ENCODE results near the gene MLXIP.

Gene MLXIP

DNA sequence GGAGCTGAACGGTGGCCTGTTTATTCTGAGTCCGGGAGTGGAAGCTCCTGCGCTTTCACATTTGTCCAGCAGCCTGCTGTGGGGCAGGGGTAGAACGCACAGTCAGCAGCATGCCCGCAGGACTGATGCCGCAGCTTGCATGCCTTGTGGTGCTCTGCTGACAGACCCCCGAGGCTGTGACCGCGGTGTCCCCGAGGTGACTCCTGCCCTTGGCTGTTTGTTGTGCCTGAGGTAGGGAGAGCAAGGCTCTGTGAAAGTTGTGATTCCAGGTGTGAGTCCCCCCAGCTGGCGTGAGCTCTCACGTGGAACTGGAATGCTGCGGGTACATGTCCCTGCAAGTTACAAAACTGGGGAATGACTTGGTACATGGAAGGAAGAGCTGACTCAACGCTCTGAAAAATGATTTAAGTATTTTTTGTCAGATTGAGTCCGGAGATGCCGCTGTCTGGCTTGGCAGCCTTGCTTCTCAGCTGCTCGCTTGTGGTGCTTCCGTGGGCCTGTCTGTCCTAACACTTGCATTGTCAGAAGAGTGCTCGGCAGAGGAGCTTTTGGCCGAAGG is 18.1 kb downstream of the MLXIP start:
- TF ChIP-seq, protein P1, sequence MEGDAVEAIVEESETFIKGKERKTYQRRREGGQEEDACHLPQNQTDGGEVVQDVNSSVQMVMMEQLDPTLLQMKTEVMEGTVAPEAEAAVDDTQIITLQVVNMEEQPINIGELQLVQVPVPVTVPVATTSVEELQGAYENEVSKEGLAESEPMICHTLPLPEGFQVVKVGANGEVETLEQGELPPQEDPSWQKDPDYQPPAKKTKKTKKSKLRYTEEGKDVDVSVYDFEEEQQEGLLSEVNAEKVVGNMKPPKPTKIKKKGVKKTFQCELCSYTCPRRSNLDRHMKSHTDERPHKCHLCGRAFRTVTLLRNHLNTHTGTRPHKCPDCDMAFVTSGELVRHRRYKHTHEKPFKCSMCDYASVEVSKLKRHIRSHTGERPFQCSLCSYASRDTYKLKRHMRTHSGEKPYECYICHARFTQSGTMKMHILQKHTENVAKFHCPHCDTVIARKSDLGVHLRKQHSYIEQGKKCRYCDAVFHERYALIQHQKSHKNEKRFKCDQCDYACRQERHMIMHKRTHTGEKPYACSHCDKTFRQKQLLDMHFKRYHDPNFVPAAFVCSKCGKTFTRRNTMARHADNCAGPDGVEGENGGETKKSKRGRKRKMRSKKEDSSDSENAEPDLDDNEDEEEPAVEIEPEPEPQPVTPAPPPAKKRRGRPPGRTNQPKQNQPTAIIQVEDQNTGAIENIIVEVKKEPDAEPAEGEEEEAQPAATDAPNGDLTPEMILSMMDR (IDR thresholded peaks at IDR 0.05; ENCODE audit: low read depth, low read length): no peak
- in situ Hi-C loops (cut with HindIII; ENCODE audit: low sequenced_read_pairs): no loop called here
- H3K4me3 ChIP-seq (ENCODE audit: low read depth, low read length): no peak overlapping the region

DNA sequence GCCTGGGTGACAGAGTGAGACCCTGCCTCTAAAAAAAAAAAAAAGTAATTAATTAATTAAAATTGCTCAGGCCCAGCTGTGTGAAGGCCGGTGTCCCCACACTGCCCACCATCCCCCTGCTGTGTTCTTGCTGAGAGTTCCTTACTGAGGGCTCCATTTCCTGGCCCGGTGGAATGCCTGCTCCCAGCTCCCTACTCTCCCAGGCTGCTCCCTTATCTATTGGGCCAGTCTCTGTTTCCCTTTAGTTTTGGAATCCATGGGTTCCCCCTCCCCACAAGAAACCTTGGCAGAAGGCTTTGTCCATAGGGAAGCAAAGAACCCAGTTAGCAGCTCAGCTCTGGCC is 19.0 kb downstream of the MLXIP start:
- TF ChIP-seq, protein P1 (IDR thresholded peaks at IDR 0.05; ENCODE audit: low read depth, low read length): no peak
- no peak for DNase-seq (ENCODE audit: low read depth, low spot score)
- H3K4me3 ChIP-seq (ENCODE audit: low read depth, low read length): no peak overlapping the region
- in situ Hi-C loops (cut with HindIII; ENCODE audit: low sequenced_read_pairs): no loop called here

More for the DNA sequence above, 18.1 kb downstream of the MLXIP start:
- DNase-seq (ENCODE audit: low read depth, low spot score): no peak

DNA sequence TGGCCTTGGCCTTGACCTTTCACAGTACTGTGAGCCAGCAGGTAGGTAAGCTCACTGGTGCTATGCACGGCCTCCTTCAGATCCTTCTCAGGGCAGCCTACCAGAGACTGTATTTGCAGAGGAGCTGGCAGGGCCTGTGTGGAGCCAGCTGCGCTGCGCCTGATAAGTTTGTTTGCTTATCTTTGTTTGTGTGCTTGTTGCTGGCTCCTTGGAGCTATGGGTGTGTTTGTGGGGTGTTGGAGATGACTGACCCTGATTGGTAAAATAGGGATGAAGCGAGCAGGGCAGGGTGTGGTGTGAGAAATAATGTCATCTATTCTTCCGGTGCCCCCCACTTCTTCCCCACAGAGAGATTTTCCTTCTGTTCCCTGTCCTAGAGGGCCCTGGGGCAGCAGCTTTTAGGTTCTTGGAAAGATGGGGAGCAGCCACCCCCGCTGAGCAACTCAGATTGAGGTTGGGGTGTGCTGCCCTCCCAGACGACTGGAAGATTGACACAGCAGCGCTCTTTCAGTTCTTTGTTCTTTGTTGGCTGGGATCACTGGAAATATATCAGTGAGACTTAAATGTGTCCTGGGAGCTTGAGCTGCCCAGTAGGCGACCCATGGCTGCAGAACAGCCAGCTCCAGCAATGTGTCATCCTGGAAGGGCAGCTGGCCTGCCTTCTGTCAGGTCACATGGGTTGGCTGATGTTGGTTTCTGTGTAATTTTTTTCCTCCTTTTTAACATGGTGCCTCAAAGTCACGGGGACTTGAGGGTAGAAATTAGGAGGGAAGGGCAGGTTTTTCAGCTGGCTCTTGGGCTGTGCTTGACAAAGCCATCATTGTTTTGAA is 19.6 kb downstream of the MLXIP start:
- peak; percentile 58 for DNase-seq (ENCODE audit: low read depth, low spot score)
- in situ Hi-C loops (cut with HindIII; ENCODE audit: low sequenced_read_pairs): no loop called here
- no peak overlapping the region for H3K4me3 ChIP-seq (ENCODE audit: low read depth, low read length)
- TF ChIP-seq, protein P1 (IDR thresholded peaks at IDR 0.05; ENCODE audit: low read depth, low read length): no peak

DNA sequence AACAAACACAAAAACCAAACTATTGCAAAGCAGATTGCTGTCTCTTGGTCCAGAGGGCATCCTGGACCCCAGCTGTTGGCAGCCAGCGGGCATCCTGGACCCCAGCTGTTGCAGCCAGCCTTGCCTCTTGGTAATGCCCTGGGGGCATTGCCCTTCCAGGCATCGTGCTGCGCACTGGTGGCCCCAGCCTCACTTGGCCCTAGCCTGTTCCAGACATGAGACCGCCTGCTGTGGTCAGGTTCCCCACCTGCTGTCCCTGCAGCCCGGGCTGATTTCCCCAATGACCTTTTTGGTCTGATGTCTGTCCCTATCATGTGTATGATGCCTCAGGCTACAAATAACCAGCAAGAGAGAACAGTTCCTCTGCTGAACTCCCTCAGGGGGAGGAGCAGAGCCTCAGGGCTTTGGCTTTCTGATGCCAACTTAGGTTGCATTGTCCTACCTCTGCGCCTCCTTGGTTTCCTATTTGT is 20.8 kb downstream of the MLXIP start:
- TF ChIP-seq, protein P1 (IDR thresholded peaks at IDR 0.05; ENCODE audit: low read depth, low read length): no peak
- H3K4me3 ChIP-seq (ENCODE audit: low read depth, low read length): no peak overlapping the region
- no peak for DNase-seq (ENCODE audit: low read depth, low spot score)
- in situ Hi-C loops (cut with HindIII; ENCODE audit: low sequenced_read_pairs): no loop called here

DNA sequence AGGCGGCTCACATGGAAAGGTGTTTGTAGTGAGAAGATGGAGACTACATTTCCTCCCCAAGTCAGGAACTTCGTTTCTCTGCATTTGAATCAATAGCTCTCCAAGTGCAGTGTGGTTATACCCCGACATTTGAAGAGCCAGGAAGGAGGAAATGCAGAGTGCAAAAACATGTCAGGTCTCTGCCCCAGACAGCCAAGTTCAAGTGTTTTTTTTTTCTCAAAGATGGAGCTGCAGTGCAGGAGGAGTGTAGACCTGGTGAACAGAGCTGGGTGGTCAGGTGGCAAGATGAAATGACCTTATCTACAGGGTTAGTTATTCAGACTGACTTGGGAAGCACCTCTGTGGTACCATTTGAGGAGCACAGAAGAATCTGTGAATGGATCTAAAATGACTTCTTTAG is 21.3 kb downstream of the MLXIP start:
- no peak overlapping the region for H3K4me3 ChIP-seq (ENCODE audit: low read depth, low read length)
- TF ChIP-seq, protein P1 (IDR thresholded peaks at IDR 0.05; ENCODE audit: low read depth, low read length): no peak
- no peak for DNase-seq (ENCODE audit: low read depth, low spot score)
- in situ Hi-C loops (cut with HindIII; ENCODE audit: low sequenced_read_pairs): no loop called here

DNA sequence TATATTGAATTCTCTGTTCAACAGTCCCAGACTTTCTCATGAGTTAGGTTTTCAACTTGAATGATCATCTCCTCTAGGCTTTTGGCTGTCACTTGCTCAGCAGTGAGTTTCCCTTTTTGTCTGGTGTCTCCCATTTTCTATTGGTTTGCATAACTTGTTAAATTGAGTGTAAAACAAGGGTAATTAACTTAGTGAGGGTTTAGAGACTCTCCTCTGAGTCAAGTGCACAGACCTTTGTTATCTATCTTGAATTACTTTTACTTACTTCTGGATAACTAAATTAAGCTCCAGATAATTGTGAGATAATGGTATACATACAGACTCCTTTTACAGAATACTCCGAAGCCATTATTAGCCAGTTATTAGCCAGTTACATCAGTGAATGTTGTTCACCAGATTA is 22.0 kb downstream of the MLXIP start:
- TF ChIP-seq, protein P1 (IDR thresholded peaks at IDR 0.05; ENCODE audit: low read depth, low read length): no peak
- H3K4me3 ChIP-seq (ENCODE audit: low read depth, low read length): no peak overlapping the region
- in situ Hi-C loops (cut with HindIII; ENCODE audit: low sequenced_read_pairs): no loop called here

More for the DNA sequence above, 22.0 kb downstream of the MLXIP start:
- no peak for DNase-seq (ENCODE audit: low read depth, low spot score)

All from astrocyte of the spinal cord (primary cell).